ENCODE data around the gene ZNF675.
"Not testable (repeated sequence)": the region's sequence is repeated elsewhere in the genome, so short reads cannot be mapped to it uniquely, and the experiment has no call there.

The ZNF675 gene

GRCh38 chr19:23686621-23687423 is at the start of gene ZNF675:
ZNF675 (minus strand) TSS chr19:23687212; CDS start chr19:23687033, 179 bp downstream.
- peak; percentile 89 for DNase-seq

GRCh38 chr19:23730729-23731465 is 43.9 kb upstream of the ZNF675 start:
- DNase-seq, result not testable (repeated sequence)

GRCh38 chr19:23724161-23724560 is 37.1 kb upstream of the ZNF675 start:
- not testable (repeated sequence) for DNase-seq

GRCh38 chr19:23718802-23719201 is 31.8 kb upstream of the ZNF675 start:
- DNase-seq, result no peak

GRCh38 chr19:23716792-23717191 is 29.8 kb upstream of the ZNF675 start:
- DNase-seq, result no peak

GRCh38 chr19:23709347-23709746 is 22.3 kb upstream of the ZNF675 start:
- DNase-seq, result no peak

GRCh38 chr19:23706657-23707056 is 19.6 kb upstream of the ZNF675 start:
- DNase-seq, result no peak

- DNase-seq, result no peak
Measured at GRCh38 chr19:23699521-23699860, 12.5 kb upstream of the ZNF675 start.

GRCh38 chr19:23698711-23699520 is 11.9 kb upstream of the ZNF675 start:
- DNase-seq, result peak; percentile 66

GRCh38 chr19:23692937-23693336 is 5.9 kb upstream of the ZNF675 start:
- not testable (repeated sequence) for DNase-seq

GRCh38 chr19:23673132-23673531 is 13.9 kb downstream of the ZNF675 start:
- no peak for DNase-seq

- not testable (repeated sequence) for DNase-seq
Measured at GRCh38 chr19:23668606-23669005, 18.4 kb downstream of the ZNF675 start.

- no peak for DNase-seq
Measured at GRCh38 chr19:23665651-23666410, 21.2 kb downstream of the ZNF675 start.

- not testable (repeated sequence) for DNase-seq
Measured at GRCh38 chr19:23649817-23650216, 37.2 kb downstream of the ZNF675 start.

Measured in NCI-H2171 (cell line).